HG03520 (cell line): ENCODE measurements around the gene RAB13.
"Not testable (repeated sequence)": the region's sequence is repeated elsewhere in the genome, so short reads cannot be mapped to it uniquely, and the experiment has no call there.

Experiments
- ATAC-seq: cut with Tn5 transposase; IDR thresholded peaks from one replicate; pipeline ENCODE4 v1.9.1; 2021; ENCODE audit warnings: mild to moderate bottlenecking, moderate library complexity; ENCODE audit not compliant: unreplicated experiment

RAB13 gene

DNA sequence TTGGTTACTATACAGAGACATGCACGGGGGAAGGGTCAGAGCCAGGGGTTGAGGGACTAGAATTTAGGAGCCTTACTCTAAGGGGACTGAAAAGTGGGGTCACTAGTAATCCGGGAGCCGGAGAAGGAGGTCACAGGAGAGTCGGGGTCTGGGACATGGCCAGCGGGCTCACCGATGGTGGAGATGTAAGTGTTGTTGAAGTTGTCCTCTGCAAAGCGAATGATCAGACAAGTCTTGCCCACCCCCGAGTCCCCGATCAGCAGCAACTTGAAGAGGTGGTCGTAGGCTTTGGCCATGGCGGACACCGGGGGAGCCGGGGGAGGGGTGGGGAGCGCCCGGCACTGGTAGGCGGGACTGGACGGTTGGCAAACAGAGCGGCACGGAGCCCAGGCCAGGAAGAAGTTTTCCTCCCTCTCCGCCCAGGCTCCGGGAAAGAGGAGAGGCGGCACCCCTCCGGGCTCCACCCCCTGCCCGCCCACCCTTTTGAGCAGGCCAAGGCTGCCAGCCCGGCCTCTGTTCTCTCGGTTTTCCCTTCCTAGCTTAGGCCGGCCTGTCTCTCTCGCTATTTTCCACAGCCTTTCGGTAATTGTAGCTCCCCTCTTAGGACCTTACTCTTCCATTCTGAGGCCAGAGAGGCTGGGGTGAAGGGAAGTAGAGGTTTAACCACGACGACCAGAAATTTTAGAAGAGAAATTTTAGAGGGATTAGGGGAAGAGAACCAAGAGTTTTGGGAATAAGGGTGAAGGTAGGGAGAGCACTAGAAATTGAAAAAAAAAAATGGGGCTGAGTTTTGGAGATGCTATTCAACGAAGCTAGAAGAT lies at the start of gene RAB13:
Gene RAB13, minus strand, starts transcription at position 399 of the 821 bp plus-strand sequence. Its CDS starts 103 bp downstream, at position 296.
- no peak for ATAC-seq

DNA sequence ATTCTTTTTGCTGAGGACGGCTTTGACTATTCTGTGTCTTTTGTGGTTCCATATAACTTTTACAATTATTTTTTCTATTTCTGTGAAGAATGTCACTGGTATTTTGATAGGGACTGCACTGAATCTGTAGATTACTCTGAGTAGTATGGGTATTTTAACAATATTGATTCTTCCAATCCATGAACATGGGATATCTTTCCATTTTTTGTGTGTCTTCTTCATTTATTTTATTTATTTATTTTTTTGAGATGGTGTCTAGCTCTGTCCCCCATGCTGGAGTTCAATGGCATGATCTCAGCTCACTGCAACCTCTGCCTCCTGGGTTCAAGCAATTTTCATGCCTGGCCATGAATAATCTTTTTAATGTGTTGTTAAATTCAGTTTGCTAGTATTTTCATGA lies 47.6 kb upstream of the RAB13 start:
- ATAC-seq, result not testable (repeated sequence)

DNA sequence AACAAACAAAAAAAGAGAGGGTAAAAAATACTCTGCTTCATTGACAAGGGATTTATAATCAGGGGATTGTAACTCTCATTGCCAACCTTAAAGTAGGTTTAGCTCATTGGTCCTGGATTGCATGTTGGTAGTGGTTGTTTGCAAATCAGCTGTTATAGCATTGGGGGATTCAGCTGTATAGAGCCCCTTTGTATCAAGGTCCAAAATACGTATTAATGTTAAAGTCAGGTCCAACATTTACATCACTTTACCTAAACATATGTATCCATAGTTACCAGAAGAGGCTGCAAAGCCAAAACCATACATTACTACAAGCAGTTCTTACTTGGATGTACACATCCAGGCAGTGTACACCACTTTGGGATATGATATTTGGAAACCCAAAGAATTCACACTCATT lies 33.8 kb upstream of the RAB13 start:
- ATAC-seq, result no peak

DNA sequence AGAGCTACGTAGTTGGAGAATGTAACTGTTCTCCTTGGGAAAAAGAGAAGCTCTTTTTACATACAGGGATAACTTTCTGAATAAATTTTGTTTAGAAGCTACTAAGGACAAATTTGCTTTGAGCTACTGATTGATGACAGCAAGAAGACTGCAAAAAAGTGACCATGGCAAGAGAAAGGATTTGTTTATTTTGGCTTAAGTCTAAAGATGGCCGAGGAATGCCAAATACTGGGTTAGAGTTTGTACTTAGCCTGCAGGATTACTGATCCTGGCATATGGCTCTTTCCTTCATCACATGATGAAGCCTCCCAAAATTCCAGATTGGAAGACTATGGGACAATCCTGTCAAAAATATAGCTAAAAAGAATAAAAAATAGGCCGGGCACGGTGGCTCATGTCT lies 33.1 kb upstream of the RAB13 start:
- no peak for ATAC-seq

DNA sequence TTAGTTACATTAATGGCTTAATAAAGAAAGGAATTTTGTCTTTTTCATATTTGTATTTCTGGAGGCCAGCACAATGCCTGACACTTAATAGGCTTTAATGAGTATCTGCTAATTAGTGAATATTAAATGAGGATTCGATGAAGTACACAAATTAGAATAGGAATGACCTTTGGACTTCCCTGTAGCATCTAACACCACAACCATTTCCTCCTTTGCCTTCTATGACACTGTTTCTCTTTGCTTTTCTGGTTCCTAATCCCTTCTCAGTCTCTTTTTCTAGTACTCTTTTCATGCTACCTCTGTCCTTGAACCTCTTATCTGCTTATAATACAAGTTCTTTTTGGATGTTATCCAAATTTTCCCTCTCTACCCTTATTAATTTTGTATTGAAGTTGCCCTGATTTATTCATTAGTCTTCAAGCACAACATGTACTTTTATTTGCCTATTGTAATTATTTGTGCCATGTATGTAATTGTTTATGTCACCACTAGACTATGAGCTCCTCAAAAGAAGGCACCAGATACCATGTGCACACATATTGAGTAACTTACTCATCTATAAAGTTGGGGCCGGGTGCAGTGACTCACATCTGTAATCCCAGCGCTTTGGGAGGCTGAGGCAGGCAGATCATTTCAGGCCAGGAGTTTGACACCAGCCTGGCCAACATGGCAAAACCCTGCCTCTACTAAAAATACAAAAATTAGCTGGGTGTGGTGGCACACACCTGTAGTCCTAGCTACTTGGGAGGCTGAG lies 28.2 kb upstream of the RAB13 start:
- no peak for ATAC-seq

DNA sequence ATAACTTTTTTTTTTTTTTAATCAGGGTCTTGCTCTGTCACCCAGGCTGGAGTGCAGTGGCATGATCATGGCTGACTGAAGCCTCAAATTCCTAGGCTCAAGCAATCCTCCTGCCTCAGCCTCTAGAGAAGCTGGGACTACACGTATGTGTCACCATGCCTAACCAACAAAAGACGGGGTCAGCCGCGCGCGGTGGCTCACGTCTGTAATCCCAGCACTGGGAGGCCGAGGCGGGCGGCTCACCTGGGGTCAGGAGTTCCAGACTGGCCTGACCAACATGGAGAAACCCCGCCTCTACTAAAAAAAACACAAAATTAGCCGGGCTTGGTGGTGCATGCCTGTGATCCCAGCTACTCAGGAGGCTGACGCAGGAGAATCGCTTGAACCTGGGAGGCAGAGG lies 26.4 kb upstream of the RAB13 start:
- not testable (repeated sequence) for ATAC-seq

DNA sequence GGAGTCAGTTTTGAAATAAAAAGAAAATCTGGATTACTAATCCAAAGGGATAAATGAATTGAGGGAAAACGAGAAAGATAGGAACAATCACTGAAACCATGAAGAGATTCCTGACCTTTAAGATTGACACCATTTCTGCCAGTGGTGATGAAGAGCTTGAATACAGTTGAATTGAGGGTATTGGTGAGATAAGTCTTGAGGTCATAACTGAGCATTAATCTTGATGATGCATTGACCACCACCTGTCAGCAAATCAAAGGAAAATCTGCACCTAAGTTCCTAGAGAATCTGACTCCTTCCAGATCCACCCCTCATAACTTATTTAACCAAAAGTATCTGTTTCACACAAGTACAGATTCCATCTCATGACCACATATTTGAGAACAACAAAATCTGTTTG lies 26.0 kb upstream of the RAB13 start:
- ATAC-seq, result no peak

DNA sequence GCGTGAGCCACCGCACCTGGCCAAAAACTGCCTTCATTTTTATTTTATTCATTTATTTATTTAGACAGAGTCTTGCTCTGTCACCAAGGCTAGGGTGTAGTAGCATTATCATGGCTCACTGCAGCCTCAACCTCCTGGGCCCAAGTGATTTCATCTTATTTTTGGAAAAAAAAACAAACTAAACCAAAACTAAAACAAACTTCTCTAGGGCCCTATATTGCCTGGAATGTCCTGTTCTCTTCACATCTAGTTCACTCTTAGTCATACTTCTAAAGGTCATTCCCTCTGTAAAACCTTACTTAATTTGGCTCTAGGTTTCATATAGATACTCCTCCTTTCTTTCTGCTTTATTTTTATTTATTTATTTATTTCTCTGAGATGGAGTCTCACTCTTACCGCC lies 20.0 kb upstream of the RAB13 start:
- no peak for ATAC-seq

DNA sequence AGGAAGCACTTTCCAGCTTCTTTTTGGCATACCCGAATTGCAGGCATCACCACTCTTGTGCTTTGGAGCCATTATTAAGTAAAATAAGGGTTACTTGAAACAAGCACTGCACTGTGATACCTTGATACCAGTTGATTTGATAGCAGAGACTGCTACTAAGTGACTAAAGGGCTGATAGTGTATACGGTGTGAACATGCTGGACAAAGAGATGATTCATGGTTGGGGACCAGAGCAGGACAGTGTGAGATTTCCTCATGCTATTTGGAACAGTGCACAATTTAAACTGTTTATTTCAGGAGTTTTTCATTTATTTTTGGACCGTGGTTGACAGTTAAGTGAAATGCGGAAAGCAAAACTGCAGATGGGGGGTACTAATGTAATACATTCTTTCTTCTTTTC lies 14.3 kb upstream of the RAB13 start:
- ATAC-seq, result no peak

DNA sequence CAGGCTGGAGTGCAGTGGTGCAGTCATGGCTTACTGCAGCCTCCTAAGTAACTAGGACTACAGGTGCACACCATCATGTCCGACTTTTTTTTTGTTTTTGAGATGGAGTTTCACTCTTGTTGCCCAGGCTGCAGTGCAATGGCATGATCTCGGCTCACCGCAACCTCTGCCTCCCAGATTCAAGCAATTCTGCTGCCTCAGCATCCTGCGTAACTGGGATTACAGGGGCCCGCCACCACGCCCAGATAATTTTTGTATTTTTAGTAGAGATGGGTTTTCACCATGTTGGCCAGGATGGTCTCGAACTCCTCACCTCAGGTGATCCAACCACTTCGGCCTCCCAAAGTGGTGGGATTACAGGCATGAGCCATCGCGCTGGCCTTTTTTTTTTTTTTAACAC lies 10.7 kb upstream of the RAB13 start:
- not testable (repeated sequence) for ATAC-seq

DNA sequence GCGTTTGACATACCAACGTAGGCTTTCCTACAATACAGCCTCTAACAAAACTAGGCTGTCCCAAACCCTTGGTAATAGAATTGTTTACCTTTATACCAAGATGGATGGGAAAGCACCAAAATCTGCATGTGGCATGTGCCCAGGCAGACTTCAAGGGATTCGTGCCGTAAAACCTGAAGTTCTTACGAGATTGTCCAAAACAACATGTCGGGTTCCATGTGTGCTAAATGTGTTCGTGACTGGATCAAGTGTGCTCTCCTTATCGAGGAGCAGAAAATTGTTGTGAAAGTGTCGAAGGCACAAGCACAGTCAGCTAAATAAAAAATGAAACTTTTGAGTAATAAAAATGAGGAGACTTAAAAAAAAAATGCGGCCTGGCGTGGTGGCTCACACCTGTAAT lies 9.5 kb upstream of the RAB13 start:
- ATAC-seq, result no peak

DNA sequence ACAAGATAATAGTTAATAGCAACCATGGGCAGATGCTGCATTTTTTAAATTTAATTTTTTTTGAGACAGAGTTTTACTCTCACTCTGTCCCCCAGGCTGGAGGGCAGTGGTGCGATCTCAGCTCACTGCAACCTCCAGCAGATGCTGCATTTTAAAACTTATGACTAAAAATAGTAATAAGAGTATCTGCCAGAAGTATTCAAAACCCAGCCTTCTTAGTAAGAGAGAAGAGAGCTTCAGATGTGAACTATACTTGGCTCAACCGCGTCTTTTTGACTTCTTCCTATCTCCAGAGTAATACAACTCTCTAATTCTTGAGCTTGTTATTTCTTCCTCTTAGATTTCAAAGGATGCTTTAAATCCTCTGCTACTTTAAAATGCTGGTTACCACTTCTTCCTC lies 9.1 kb upstream of the RAB13 start:
- no peak for ATAC-seq

DNA sequence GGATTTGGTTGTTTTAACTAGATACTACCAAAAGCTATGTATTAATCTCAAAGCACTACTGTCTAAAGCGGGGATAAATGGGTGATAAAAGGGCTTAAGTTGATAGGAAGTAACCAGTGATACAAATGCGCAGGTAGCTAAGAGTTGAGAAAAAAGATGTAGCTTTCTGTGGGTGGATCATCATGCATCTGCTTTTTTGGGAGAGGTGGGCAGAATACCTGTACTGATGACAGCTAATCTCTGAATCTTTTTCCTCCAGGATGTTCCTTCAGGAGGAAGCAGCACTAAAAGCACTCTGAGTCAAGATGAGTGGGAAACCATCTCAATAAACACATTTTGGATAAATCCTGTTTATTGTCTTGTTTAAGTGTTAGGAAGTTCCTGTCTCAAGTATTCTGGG lies 5.7 kb upstream of the RAB13 start:
- no peak for ATAC-seq

DNA sequence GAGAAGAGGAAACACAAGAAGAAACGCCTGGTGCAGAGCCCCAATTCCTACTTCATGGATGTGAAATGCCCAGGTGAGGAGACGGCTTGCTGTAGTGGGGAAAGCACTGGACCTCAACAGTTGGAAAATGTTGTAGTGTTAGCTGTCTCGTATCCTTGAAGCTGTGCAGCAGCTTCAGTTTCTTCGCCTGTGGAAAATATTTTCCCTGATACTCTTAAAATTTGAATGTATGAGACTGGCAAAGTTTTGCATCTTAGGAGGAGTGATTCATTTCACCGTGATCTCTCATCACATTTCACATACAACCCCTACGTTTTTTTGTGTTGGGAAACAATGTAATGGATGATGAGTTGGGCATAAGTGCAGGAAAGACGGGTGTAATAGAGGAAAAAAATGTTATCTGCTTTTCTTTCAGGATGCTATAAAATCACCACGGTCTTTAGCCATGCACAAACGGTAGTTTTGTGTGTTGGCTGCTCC lies 5.1 kb upstream of the RAB13 start:
- no peak for ATAC-seq

DNA sequence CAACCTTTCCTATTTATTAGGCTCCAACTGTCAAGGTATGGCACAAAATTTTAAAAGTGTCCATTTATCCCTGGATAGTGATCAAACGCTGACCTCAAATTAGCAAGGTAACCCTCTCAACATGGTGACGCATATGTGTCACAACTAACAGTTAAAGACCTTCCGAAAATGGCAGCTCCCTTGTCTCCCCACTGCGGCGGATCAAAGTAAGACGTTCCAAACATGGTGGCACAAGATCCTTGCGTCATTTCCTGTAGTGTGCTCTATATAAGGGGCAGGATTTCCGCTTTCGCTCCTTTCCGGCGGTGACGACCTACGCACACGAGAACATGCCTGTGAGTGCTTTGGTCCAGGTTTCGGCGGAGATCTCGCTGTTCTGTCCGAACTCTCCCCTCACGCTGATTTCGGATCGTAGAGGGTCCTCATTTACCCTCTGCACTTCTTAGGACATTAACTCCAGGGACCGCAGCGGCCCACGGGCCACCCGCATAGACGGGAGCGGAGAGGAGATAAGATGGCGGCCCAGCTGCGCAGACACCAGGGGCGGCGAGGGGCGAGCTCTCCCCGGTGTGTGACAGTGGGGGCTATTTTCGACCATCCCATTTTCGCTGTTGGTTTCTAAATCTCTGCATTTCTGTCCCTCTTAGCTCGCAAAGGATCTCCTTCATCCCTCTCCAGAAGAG lies 4.5 kb upstream of the RAB13 start, which contains the start of gene RPS27:
Gene RPS27, plus strand, starts transcription at position 295 of the 683 bp plus-strand sequence. Its CDS starts 35 bp downstream, at position 330.
- peak; percentile 76 for ATAC-seq

DNA sequence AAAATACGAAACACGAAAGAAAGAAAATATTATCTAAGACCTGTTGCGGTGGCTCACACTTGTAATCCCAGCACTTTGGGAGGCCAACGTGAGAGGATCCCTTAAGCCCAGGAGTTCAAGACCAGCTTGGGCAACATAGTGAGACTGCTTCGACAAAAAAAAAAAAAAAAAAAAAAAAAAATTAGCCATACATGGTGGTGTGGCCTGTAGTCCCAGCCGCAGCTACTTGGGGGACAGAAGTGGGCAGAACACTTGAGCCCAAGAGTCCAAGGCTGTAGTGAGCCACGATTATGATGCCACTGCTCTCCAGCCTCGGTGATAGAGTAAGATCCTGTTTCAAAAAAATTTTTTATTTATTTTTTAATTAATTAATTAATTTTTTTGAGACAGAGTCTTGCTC lies 1.5 kb upstream of the RAB13 start:
- ATAC-seq, result no peak

DNA sequence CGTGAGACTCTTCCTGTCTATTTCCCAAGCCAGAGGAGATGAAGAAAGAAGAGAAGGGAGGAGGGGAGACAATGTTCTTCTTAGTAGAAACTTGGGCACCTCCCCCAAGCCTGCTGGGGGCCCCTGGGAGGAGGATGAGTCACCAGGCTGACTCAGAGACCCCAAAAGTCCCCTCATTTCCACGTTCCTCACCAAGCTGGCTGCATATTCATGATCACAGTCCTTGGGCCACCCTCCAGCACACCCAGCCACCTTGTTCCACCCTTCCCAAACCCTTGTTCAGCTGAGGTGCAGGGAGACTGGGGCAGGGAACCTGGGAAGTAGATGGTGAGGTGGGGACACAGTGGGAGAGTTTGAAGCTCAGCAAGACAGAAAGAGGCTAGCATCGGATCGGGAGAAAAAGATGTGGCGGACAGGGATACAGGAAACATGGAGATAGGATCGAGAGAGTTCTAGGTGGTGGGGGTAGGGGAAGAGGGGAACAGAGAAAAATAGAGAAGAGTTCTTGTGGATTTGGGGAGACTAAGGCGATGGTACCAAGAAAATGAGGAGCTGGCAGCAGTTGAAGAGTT lies 712 bp downstream of the RAB13 start:
- no peak for ATAC-seq

DNA sequence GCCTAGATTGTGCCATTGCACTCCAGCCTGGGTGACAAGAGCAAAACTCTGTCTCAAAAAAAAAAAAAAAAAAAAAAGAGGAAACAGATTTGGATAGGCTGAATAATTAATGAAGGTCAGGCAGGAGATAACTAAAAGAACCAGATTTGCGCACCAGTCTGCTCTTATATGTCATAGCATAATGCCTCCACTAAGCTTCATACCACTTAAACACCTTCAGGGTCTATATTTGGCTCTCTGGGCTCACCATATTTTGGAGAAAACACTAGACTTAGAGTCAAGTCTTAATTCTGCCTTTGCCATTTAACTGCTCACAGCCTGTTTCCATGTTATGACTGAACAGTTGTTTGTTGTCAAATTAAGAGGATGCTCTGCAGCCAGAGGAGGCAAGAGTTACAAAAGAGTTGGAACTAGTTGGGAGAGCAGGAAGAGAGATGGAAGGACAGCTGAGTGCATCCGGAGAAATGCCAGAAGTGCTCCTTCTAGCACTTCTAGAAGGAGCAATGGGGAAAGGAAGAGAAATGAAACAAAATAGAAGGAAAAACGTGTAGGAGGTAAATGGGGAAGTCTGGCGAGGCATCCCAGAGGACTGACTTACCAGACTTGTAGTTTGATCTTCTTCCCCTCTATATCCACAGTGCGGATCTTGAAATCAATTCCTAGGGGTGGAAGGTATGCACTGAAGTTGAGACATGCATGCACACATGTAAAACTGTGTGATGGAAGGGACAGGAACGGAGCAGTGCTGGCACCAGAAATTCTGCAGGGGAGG lies 1.8 kb downstream of the RAB13 start:
- ATAC-seq, result no peak

DNA sequence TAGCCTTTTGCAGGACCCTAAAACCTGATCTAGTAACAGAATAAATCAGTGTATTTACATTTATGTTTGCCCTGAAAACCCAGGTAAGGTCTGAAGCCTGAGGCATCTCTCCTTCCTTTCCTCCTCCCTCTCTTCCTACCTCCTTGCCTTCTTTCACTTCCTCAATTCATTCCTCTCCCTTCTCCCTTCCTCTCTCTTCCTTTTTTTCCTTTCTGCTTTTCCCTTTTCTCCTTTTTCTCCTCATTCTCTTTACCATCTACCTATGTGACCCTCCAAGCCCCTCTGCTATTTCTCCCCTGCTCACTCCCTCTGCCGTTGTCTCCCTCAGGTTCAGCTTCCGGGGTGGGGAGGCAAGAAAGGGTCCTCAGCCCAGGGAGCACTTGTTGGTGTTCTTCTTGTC lies 4.4 kb downstream of the RAB13 start:
- not testable (repeated sequence) for ATAC-seq

DNA sequence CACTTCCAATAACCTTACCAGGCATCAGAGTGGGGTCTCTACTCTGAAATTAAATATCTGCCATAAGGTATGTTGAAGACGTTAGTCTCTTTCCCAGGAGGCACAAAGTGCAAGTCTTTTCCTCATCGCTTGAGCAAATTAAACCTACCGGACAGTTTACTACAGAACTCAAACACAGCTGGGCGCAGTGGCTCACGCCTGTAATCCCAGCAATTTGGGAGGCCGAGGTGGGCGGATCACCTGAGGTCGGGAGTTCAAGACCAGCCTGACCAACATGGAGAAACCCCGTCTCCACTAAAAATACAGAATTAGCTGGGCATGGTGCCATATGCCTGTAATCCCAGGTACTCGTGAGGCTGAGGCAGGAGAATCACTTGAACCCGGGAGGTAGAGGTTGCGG lies 7.0 kb downstream of the RAB13 start:
- ATAC-seq, result not testable (repeated sequence)
